GM12892 (cell line): ENCODE measurements around the gene GSC2. TPM values are rescaled to one million over a fixed set of nuclear protein-coding genes. Genes with fewer than 3 reads are reported as not detected.

Experiments used
- DNase-seq: peaks from one replicate; pipeline ENCODE4 v3.0.0; 2011; ENCODE audit not compliant: insufficient read length
- FAIRE-seq: peaks from 2 replicates; lab custom pipeline; 2011; peaks lifted over from hg19 to GRCh38; lab: Jason Lieb, UNC
- POLR2A ChIP-seq: IDR thresholded peaks from 2 replicates; pipeline ENCODE4 v1.6.1; 2011; ENCODE audit warnings: low read depth, low read length, control low read depth
- POLR2AphosphoS5 ChIP-seq: IDR thresholded peaks from 2 replicates; pipeline ENCODE4 v1.6.1; 2011; ENCODE audit warnings: low read depth, low read length, control low read depth
- TAF1 ChIP-seq: IDR thresholded peaks from 2 replicates; pipeline ENCODE4 v1.6.1; 2011; ENCODE audit warnings: low read depth, mild to moderate bottlenecking, control low read depth, low read length, borderline replicate concordance
- polyA plus RNA-seq: library from polyadenylated mRNA; unstranded; fragments of >200 nt; gene quantifications from one replicate; pipeline ENCODE4 v1.2.1, GENCODE V29; 2012; ENCODE audit warnings: missing spikeins, inconsistent platforms; ENCODE audit not compliant: missing spikeins

Gene GSC2
- not detected for polyA plus RNA-seq

GRCh38 chr22:19149991-19150390 lies at the start of gene GSC2:
Gene GSC2 (minus strand): TSS chr22:19150292. CDS start chr22:19150283, 9 bp downstream.
- FAIRE-seq, result no peak

GRCh38 chr22:19199479-19199878 lies 49.4 kb upstream of the GSC2 start:
- DNase-seq (no peak), FAIRE-seq (no peak)
- TF ChIP-seq TAF1, result no peak
- no peak for TF ChIP-seq POLR2AphosphoS5
- TF ChIP-seq POLR2A, result no peak

More at GRCh38 chr22:19149991-19150390, at the start of gene GSC2:
- TF ChIP-seq POLR2AphosphoS5, result no peak
- no peak for TF ChIP-seq TAF1
- no peak for TF ChIP-seq POLR2A
- no peak for DNase-seq

- TF ChIP-seq POLR2A (no peak), POLR2AphosphoS5 (no peak), TAF1 (no peak)
- DNase-seq (no peak), FAIRE-seq (no peak)
Measured at GRCh38 chr22:19197997-19198865, 48.1 kb upstream of the GSC2 start.

- no peak for FAIRE-seq
- DNase-seq, result no peak
- TF ChIP-seq TAF1 (no peak), POLR2A (no peak), POLR2AphosphoS5 (no peak)
Measured at GRCh38 chr22:19196841-19197612, 46.9 kb upstream of the GSC2 start.

GRCh38 chr22:19195796-19196731 lies 46.0 kb upstream of the GSC2 start:
- FAIRE-seq (no peak), DNase-seq (no peak)
- no peak for TF ChIP-seq POLR2A
- TF ChIP-seq TAF1, result no peak
- TF ChIP-seq POLR2AphosphoS5, result no peak

GRCh38 chr22:19194766-19195536 lies 44.9 kb upstream of the GSC2 start:
- FAIRE-seq (no peak), DNase-seq (no peak)
- TF ChIP-seq POLR2AphosphoS5, result no peak

GRCh38 chr22:19193879-19194278 lies 43.8 kb upstream of the GSC2 start:
- no peak for FAIRE-seq
- no peak for TF ChIP-seq POLR2A
- TF ChIP-seq POLR2AphosphoS5, result no peak
- TF ChIP-seq TAF1, result no peak

GRCh38 chr22:19187716-19188563 lies 37.8 kb upstream of the GSC2 start:
- DNase-seq (no peak), FAIRE-seq (no peak)
- TF ChIP-seq POLR2AphosphoS5, result no peak
- TF ChIP-seq TAF1, result no peak
- no peak for TF ChIP-seq POLR2A

More at GRCh38 chr22:19193879-19194278, 43.8 kb upstream of the GSC2 start:
- no peak for DNase-seq

GRCh38 chr22:19184276-19184997 lies 34.3 kb upstream of the GSC2 start:
- no peak for TF ChIP-seq TAF1
- no peak for TF ChIP-seq POLR2AphosphoS5
- no peak for TF ChIP-seq POLR2A
- FAIRE-seq, result no peak
- no peak for DNase-seq
